SK-N-SH treated with all-trans-retinoic acid at 6 μM for 48 hours (cell line): ENCODE measurements around the gene VAPA.

Experiments used
- ATAC-seq: fragments of 200-7000 bp; cut with Tn5 transposase; 3 replicates; pipeline ENCODE4 v1.9.1; 2020; ENCODE audit warnings: mild to moderate bottlenecking, moderate library complexity
- ARNTL ChIP-seq: fragments of 450-650 bp; formaldehyde crosslinking; IDR thresholded peaks from 2 replicates; pipeline ENCODE4 v1.5.0; 2020; ENCODE audit warnings: low read depth, mild to moderate bottlenecking, moderate library complexity, borderline replicate concordance
- BACH2 ChIP-seq: fragments of 250-450 bp; sonication (Bioruptor Pico); IDR thresholded peaks from 2 replicates; pipeline ENCODE4 v1.9.0; 2021; ENCODE audit warnings: mild to moderate bottlenecking, borderline replicate concordance
- CREB5 ChIP-seq: fragments of 250-450 bp; sonication (Bioruptor Pico); IDR thresholded peaks from 2 replicates; pipeline ENCODE4 v1.5.1; 2020; ENCODE audit warnings: low read depth, mild to moderate bottlenecking, moderate library complexity
- CSDC2 ChIP-seq: fragments of 250-450 bp; sonication (Bioruptor Pico); IDR thresholded peaks from 2 replicates; pipeline ENCODE4 v1.5.0; 2020; ENCODE audit warnings: mild to moderate bottlenecking, moderate library complexity
- ESRRG ChIP-seq: fragments of 250-450 bp; sonication (Bioruptor Pico); IDR thresholded peaks from 2 replicates; pipeline ENCODE4 v1.6.1; 2021; ENCODE audit warnings: mild to moderate bottlenecking
- GLIS3 ChIP-seq: fragments of 250-450 bp; sonication (Bioruptor Pico); IDR thresholded peaks from 2 replicates; pipeline ENCODE4 v1.5.0; 2020; ENCODE audit warnings: mild to moderate bottlenecking, moderate library complexity
- ISL1 ChIP-seq: fragments of 250-450 bp; sonication (Bioruptor Pico); IDR thresholded peaks from 2 replicates; pipeline ENCODE4 v2.1.2; 2022; ENCODE audit warnings: mild to moderate bottlenecking, moderate library complexity
- OSR1 ChIP-seq: fragments of 250-450 bp; sonication (Bioruptor Pico); IDR thresholded peaks from 2 replicates; pipeline ENCODE4 v1.8.0; 2022; ENCODE audit warnings: moderate library complexity, mild to moderate bottlenecking, inconsistent platforms
- PPARA ChIP-seq: fragments of 250-450 bp; sonication (Bioruptor Pico); IDR thresholded peaks from 2 replicates; pipeline ENCODE4 v1.5.0; 2020; ENCODE audit warnings: mild to moderate bottlenecking, borderline replicate concordance
- RARB ChIP-seq: fragments of 250-450 bp; sonication (Bioruptor Pico); IDR thresholded peaks from 2 replicates; pipeline ENCODE4 v1.8.0; 2021; ENCODE audit warnings: mild to moderate bottlenecking, moderate library complexity
- SNAI2 ChIP-seq: fragments of 250-450 bp; sonication (Bioruptor Pico); IDR thresholded peaks from 2 replicates; pipeline ENCODE4 v1.5.0; 2020; ENCODE audit warnings: mild to moderate bottlenecking, moderate library complexity
- TCF4 ChIP-seq: fragments of 250-450 bp; sonication (Bioruptor Pico); IDR thresholded peaks from 2 replicates; pipeline ENCODE4 v1.8.0; 2021; ENCODE audit warnings: mild to moderate bottlenecking, moderate library complexity, borderline replicate concordance
- TOX ChIP-seq: fragments of 250-450 bp; sonication (Bioruptor Pico); IDR thresholded peaks from 2 replicates; pipeline ENCODE4 v1.8.0; 2021; ENCODE audit warnings: mild to moderate bottlenecking, moderate library complexity, borderline replicate concordance
- ZC3H10 ChIP-seq: fragments of 250-450 bp; sonication (Bioruptor Pico); IDR thresholded peaks from 2 replicates; pipeline ENCODE4 v1.5.1; 2021; ENCODE audit warnings: mild to moderate bottlenecking, moderate library complexity
- ZFP30 ChIP-seq: fragments of 450-650 bp; formaldehyde crosslinking; IDR thresholded peaks from 2 replicates; pipeline ENCODE4 v1.5.0; 2022; ENCODE audit warnings: mild to moderate bottlenecking, moderate library complexity
- ZNF565 ChIP-seq: fragments of 450-650 bp; formaldehyde crosslinking; conservative IDR thresholded peaks from 2 replicates; pipeline ENCODE4 v1.5.0; 2020; ENCODE audit warnings: low read depth, mild to moderate bottlenecking, moderate library complexity
- ZNF8 ChIP-seq: fragments of 450-650 bp; formaldehyde crosslinking; IDR thresholded peaks from 2 replicates; pipeline ENCODE4 v1.5.0; 2020; ENCODE audit warnings: mild to moderate bottlenecking, moderate library complexity
- TF ChIP-seq, protein P1 (sequence below): fragments of 250-450 bp; sonication (Bioruptor Pico); IDR thresholded peaks from 2 replicates; pipeline ENCODE4 v1.8.0; 2020; ENCODE audit warnings: mild to moderate bottlenecking, moderate library complexity, borderline replicate concordance
- TF ChIP-seq, protein P2 (sequence below): fragments of 250-450 bp; sonication (Bioruptor Pico); IDR thresholded peaks from 2 replicates; pipeline ENCODE4 v1.5.0; 2020; ENCODE audit warnings: mild to moderate bottlenecking, moderate library complexity
- TF ChIP-seq, protein P3 (sequence below): fragments of 250-450 bp; sonication (Bioruptor Pico); IDR thresholded peaks from 2 replicates; pipeline ENCODE4 v1.5.1; 2021; ENCODE audit warnings: mild to moderate bottlenecking, moderate library complexity
- TF ChIP-seq, protein P4 (sequence below): fragments of 250-450 bp; sonication (Bioruptor Pico); IDR thresholded peaks from 2 replicates; pipeline ENCODE4 v1.8.0; 2021; ENCODE audit warnings: low read depth, mild to moderate bottlenecking, moderate library complexity, borderline replicate concordance

The VAPA gene

DNA sequence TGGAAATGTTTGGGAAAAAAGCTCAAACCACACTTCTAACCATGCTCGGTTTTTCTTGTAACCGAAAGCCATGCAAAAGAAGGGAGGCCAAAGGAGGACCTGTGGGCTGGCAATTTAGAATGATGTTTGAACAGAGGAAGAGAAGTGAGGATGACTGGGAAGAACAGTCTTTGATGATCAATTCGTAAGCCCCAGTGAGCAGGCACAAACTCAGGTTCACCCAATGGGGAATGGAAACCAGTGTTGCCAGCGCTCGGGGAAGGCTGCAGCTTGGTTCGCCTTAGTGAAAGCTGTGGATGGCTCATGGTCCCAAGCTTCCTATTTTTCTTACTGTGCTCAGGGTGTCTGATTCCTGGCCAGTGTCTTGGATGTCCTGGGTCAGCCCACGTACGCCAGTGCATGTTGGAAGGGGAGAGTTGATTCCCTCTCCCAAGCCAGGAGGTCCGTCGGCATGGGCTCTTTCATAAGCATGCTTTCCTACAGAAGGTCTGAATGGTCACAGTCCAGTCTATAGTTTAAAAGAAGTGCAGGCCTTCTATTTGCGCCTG lies 79.2 kb downstream of the VAPA start:
- ATAC-seq = no peak
- TF ChIP-seq ARNTL (no peak), ESRRG (CRISPR knock-in tag) (no peak), ZNF8 (CRISPR knock-in tag) (no peak), RARB (no peak), OSR1 (no peak), CREB5 (CRISPR knock-in tag) (no peak), ZC3H10 (CRISPR knock-in tag) (no peak)

- no peak for ATAC-seq
- TF ChIP-seq TCF4 (CRISPR knock-in tag) (no peak), RARB (no peak), PPARA (CRISPR knock-in tag) (no peak), SNAI2 (CRISPR knock-in tag) (no peak), ZC3H10 (CRISPR knock-in tag) (no peak), GLIS3 (CRISPR knock-in tag) (no peak), ZFP30 (CRISPR knock-in tag) (no peak), OSR1 (no peak), ESRRG (CRISPR knock-in tag) (no peak), BACH2 (CRISPR knock-in tag) (no peak), CSDC2 (CRISPR knock-in tag) (no peak)
- TF ChIP-seq, protein P1, sequence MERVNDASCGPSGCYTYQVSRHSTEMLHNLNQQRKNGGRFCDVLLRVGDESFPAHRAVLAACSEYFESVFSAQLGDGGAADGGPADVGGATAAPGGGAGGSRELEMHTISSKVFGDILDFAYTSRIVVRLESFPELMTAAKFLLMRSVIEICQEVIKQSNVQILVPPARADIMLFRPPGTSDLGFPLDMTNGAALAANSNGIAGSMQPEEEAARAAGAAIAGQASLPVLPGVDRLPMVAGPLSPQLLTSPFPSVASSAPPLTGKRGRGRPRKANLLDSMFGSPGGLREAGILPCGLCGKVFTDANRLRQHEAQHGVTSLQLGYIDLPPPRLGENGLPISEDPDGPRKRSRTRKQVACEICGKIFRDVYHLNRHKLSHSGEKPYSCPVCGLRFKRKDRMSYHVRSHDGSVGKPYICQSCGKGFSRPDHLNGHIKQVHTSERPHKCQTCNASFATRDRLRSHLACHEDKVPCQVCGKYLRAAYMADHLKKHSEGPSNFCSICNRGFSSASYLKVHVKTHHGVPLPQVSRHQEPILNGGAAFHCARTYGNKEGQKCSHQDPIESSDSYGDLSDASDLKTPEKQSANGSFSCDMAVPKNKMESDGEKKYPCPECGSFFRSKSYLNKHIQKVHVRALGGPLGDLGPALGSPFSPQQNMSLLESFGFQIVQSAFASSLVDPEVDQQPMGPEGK (CRISPR knock-in tag) = no peak
- TF ChIP-seq, protein P2, sequence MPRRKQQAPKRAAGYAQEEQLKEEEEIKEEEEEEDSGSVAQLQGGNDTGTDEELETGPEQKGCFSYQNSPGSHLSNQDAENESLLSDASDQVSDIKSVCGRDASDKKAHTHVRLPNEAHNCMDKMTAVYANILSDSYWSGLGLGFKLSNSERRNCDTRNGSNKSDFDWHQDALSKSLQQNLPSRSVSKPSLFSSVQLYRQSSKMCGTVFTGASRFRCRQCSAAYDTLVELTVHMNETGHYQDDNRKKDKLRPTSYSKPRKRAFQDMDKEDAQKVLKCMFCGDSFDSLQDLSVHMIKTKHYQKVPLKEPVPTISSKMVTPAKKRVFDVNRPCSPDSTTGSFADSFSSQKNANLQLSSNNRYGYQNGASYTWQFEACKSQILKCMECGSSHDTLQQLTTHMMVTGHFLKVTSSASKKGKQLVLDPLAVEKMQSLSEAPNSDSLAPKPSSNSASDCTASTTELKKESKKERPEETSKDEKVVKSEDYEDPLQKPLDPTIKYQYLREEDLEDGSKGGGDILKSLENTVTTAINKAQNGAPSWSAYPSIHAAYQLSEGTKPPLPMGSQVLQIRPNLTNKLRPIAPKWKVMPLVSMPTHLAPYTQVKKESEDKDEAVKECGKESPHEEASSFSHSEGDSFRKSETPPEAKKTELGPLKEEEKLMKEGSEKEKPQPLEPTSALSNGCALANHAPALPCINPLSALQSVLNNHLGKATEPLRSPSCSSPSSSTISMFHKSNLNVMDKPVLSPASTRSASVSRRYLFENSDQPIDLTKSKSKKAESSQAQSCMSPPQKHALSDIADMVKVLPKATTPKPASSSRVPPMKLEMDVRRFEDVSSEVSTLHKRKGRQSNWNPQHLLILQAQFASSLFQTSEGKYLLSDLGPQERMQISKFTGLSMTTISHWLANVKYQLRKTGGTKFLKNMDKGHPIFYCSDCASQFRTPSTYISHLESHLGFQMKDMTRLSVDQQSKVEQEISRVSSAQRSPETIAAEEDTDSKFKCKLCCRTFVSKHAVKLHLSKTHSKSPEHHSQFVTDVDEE (CRISPR knock-in tag) = no peak
- TF ChIP-seq, protein P3, sequence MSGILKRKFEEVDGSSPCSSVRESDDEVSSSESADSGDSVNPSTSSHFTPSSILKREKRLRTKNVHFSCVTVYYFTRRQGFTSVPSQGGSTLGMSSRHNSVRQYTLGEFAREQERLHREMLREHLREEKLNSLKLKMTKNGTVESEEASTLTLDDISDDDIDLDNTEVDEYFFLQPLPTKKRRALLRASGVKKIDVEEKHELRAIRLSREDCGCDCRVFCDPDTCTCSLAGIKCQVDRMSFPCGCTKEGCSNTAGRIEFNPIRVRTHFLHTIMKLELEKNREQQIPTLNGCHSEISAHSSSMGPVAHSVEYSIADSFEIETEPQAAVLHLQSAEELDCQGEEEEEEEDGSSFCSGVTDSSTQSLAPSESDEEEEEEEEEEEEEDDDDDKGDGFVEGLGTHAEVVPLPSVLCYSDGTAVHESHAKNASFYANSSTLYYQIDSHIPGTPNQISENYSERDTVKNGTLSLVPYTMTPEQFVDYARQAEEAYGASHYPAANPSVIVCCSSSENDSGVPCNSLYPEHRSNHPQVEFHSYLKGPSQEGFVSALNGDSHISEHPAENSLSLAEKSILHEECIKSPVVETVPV = no peak
- TF ChIP-seq, protein P4, sequence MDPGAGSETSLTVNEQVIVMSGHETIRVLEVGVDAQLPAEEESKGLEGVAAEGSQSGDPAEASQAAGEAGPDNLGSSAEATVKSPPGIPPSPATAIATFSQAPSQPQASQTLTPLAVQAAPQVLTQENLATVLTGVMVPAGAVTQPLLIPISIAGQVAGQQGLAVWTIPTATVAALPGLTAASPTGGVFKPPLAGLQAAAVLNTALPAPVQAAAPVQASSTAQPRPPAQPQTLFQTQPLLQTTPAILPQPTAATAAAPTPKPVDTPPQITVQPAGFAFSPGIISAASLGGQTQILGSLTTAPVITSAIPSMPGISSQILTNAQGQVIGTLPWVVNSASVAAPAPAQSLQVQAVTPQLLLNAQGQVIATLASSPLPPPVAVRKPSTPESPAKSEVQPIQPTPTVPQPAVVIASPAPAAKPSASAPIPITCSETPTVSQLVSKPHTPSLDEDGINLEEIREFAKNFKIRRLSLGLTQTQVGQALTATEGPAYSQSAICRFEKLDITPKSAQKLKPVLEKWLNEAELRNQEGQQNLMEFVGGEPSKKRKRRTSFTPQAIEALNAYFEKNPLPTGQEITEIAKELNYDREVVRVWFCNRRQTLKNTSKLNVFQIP (CRISPR knock-in tag) = no peak
These were observed 79.8 kb downstream of the VAPA start for GRCh38 chr18:9993521-9994025.

GRCh38 chr18:9994026-9994570 lies 80.3 kb downstream of the VAPA start:
- no peak for TF ChIP-seq ZC3H10 (CRISPR knock-in tag)
- no peak for TF ChIP-seq ARNTL
- TF ChIP-seq, protein P3 = no peak
- TF ChIP-seq OSR1 = no peak
- no peak for TF ChIP-seq ISL1 (CRISPR knock-in tag)
- no peak for TF ChIP-seq TCF4 (CRISPR knock-in tag)
- TF ChIP-seq, protein P4 (CRISPR knock-in tag) = no peak
- no peak for TF ChIP-seq TOX (CRISPR knock-in tag)
- TF ChIP-seq ZNF565 = no peak
- TF ChIP-seq ZNF8 (CRISPR knock-in tag) = no peak
- TF ChIP-seq GLIS3 (CRISPR knock-in tag) = no peak
- ATAC-seq = no peak
